Stimulated activated CD8-positive, alpha-beta memory T cell treated with anti-CD3 and anti-CD28 coated beads, Interleukin-2, amount 100 ng/mL, for 1 hour (primary cell): ENCODE measurements around the gene CPZ.

Experiments used
- DNase-seq, 2 donors: peaks; one replicate each; pipeline ENCODE4 v3.0.0-alpha.2; 2020; ENCODE audit warnings: low read depth in 2 of 2

Gene CPZ

DNA sequence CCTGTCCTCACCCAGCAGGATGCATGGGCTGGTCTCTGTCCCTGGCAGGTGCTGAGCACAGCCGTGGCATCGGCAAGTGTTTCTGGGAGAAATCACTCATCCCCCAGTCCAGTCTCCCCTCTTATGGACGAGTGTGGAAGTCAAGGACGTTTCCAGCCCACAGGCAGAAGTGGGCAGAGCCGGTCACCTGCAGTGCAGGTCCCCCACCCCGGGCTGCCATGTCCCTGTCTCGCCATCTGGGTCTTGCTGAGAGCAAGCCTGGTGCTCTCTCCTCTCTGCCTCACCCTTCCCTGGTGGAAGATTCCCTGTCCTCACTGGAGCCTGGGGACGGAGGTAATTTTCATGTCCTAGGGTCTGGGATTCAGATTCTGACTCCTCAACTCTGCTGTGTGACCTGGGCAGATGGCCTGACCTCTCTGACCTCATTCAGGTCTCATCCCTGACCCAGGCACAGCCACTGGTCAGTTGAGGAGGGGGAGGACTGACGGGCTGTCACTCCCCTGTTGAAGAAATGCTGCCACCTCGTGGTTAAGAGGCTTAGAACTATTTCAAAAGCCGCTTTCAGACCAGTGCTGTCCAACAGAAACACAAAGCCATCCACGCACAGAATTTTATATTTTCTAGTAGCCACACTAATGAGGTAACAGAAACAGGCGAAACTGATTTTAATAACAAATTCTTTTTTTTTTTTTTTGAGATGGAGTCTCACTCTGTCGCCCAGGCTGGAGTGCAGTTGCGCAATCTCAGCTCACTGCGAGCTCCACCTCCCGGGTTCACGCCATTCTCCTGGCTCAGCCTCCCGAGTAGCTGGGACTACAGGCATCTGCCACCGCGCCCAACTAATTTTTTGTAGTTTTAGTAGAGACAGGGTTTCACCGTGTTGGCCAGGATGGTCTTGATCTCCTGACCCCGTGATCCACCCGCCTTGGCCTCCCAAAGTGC lies 1.8 kb downstream of the CPZ start:
- no peak for DNase-seq

DNA sequence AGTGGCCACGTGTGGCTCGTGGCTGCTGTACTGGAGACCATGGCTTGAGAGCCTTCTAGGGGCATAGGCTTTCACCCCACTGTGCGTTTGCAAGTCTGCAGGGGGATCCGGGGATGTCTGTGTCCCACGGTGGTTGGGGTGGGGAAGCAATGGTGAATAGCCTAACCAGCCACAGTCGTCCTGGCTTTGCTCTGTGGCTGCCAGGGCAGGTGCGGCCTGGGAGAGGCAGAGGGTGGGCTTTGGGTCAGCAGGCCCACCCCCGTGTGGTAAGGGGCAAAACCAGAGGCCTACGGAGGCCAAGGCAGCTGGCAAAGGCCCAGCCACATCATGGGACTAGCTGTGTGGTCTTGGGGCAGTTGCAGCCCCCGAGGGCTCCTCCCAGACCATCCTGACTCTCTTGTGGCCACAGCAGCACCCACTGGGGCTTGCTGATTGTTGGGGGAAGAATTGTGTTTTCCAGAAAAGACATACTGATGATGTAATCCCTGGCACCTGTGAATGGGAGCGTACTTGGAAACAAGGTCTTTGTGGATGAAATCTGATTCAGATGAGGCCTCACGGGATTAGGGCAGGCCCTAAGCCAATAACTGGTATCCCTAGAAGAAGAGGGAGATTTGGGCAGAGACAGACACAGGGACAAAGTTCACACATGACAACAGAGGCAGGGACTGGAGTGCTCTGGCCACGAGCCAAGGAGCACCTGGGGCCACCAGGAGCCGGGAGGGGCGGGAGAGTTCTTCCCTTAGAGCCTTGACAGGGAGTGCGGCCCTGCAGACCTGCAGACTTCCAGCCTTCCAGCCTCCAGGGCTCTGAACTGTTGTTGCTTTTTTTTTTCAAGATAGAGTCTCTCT lies 2.9 kb downstream of the CPZ start:
- no peak for DNase-seq

DNA sequence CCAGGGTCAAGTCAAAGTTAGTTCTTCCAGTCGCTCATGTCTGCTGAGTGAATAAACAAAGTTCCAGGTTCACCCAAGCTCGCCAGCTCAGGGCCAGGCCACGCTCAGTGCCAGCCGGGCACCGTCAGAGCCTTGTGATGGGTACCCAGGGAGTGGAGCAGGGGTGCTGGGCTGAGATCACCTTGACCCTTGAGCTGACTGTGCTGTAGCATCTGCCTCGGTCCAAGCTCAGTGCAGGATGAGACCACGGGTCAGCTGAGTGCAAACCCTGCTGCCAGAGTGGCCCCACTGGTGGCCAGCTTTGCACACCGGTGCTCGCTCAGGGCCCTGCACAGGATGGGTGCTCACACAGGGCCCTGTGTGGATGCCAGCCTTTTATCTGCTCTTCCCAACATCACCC lies 4.3 kb downstream of the CPZ start:
- DNase-seq: no peak

DNA sequence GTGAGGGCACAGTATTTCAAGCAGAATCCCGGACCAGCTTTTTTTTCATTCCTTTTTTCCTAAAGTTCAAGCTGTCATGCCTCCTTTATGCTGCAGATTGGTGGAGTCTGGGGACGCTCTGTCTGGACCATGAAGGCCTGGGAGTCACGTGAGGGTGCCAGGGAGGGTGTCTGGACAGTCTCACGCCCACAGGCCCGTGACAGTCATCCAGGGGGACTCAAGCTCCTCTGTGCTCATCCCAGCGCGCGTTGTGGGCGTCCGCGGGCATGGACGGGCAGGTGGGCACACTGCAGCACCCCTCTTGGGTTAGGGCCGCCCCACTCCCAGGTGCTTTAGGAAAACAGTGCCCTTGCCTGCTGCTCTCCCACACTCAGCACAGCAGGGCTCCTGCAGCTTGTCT lies 4.8 kb downstream of the CPZ start:
- no peak for DNase-seq

DNA sequence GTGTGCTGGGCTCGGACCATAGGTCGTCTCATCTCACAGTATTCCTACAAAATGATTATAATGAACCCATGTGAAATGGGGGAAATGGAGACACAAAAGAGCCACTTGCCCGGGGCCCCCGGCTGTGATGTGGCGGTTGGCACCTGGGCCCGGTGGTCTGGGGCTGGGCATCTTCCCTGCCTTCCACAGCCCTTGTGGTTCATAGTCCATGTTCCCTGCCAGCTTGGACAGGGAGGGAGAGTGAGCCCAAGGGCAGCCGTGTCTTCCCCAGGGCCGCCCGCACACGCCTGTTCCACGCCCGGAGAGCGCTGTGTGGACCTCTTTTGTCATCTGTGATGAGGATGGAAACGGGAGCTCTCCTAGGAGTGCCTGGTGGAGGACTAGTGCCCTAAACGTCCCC lies 5.2 kb downstream of the CPZ start:
- DNase-seq: no peak

DNA sequence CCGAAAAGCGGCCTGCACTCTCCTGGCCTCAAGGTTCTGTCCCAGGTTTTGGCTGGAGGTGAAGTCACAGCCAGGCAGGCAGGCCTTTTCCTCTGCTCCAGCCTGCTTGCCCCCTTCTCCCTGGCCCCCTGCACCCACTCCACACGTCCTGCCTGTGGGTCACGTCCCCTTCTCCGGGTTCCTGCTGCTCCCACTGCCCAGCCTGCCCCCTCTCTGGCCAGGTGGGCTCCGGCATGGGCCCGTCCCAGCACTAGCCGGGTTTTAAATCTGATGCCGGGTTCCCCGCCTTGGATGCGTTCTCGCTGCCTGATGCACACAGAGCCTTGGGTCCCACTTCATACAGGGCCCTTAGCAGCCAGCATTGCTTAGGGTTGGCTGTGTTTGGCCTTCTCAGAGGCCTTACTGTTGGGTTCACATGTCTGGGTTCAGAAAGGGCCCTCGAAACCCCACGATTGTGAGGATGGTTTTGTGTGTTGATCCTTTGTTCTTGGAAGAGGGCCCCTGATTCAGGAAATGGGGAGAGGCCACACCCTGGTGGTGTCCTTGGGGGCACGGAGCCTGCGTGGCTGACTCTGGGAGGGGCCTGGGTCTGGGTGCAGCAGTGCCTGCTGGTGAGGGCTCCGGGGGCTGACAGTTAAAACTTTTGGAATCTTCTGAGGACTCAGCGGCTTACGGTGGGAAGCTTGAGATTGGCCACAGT lies 6.0 kb downstream of the CPZ start:
- DNase-seq: no peak

DNA sequence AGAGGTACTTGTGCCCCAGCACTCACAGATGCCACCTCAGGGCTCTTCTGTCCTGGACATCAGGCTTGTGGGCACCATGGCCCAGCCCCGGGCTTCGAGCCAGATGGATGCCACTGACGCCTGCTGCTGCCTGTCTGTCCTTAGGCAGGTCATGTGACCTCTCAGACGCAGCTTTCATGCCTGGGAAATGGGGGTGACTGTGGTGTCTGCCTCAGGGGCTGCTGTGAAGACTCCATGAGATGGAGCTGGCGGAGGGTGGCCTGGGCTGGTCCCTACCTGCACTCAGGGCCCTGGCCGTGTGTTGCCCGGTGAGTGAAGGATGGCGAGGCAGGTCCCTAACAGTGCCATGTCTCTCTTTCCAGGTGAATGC lies 6.5 kb downstream of the CPZ start:
- DNase-seq: no peak

DNA sequence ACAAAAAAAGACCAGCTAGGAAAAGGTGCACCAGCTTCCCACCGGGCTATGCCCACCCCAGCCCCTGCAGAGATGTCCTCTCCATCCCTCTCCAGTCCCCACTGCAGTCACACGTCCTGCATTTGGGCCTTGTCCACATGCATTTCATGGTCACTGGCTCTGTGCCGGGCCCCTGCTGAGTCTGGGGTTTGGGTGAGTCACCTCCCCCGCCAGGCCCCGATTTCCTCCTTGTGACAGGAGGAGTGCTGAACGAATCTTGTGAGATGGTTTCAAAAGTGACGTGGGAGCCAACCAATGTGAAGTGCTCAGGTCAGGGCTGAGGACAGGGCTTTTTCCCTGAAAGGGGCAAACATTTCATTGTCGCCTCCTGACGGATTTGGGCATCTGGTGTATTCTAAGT lies 7.1 kb downstream of the CPZ start:
- no peak for DNase-seq

DNA sequence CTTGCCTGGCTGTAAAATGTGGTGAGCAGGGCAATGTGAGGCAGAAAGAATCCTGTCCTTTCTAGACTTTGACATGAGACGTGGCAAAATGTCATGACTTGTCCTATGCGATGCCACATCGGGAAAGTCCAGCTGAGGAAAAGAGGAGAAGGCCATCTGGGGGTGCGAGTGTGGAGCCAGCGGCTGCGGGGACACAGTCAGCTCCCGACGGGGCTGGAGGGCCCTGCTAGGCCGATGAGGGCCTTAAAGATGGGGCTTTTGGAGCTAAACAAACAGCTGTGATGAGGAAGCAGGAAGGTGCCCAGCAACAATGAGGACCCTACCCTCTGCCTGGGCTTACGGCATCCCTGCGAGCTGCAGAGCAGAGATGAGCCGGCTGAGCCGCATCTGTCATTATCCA lies 7.7 kb downstream of the CPZ start:
- DNase-seq: no peak

DNA sequence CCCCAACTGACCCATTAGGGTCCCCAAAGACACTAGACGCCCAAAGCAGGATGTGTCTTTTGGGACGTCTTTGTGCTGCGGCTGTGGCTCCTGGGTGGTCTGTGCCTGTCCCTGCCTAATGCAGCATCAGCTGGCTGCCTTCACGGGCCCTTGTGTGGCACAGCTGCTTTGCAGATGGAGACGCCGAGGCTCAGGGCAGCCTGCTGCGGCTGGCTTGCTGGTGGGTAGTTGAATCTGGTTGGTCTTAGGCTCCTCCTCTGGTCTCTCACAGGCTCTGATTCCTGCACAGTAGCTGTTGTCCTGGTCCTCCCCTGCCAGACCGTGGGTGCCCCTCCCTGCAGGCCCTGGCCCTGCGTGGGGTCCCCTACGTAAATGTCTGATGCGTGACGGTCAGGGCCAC lies 8.1 kb downstream of the CPZ start:
- DNase-seq: no peak

DNA sequence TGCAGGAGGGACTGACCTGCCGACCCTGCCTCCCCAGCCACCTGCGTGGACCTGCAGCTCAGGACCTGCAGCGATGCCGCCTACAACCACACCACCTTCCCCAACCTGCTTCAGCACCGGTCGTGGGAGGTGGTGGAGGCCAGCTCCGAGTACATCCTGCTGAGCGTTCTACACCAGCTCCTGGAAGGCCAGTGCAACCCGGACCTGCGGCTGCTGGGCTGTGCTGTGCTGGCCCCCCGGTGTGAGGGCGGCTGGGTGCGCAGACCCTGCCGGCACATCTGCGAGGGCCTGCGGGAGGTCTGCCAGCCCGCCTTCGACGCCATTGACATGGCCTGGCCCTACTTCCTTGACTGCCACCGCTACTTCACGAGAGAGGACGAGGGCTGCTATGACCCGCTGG lies 8.5 kb downstream of the CPZ start:
- DNase-seq: no peak

DNA sequence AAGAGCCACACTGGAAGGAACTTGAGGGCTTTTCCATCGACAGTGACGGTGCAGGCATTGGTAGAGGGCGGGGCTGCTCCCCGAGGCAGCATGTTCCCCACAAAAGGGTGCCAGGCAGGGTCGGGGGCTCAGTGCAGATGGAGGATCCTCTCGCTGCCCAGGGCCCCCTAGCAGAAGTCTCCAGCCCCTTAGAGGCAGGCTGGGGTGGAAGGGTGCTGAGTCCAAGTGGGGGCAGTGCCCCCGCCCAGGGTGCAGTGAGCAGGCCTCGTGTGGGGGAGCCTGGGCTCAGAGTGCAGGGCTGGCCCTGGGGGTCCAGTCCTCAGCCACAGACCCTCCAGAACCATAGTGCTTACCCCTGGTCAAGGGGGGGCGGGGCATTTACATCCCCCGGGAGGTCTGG lies 9.0 kb downstream of the CPZ start:
- DNase-seq: no peak

DNA sequence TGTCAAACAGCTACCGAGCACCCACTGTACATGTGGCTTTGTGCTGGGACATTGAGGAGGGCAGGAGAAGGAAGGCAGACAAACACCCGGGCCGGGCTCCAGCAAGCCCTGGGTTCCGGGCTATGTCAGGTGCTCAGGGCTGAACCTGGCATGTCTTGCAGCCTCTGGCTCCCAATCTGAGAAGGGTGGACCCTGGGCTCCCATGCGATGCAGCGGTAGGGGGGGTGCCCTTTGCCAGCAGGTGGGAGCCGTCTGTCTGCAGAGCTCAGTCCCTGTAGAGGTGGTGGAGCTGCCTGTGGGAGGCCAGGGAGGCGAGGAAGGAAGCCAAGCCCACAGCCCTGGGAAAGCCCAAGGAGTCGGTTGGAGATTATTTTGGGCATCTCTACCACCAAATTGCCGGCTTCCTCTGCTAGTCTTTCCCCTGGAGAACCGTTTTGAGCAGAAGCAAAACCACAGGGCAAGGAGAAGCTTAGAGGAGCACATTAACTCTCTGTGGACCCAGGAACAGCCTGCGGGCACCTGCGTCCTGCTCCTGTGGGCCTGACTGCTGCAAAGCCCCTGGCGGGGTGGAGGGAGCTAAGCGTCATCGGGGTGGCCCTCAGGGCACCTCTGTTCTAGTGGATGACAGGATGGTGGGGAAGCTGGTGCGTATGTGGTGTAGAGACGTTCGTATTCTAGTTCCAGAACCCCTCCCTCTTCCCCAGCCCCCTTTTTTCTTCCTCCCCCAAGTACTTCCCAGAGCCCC lies 10.3 kb downstream of the CPZ start:
- no peak for DNase-seq

DNA sequence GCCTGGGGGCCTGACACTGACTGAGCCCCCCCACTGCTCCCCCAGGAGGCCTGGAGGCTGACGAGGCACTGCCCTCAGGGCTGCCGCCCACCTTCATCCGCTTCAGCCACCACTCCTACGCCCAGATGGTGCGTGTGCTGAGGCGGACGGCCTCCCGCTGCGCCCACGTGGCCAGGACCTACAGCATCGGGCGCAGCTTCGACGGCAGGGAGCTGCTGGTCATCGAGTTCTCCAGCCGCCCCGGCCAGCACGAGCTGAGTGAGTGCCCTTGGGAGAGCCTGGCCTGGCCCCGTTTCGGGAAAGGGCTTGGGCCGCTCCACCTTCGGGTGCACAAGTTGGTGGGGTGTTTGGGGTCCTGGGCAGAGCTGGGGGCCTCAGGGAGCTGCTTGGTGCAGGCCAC lies 11.4 kb downstream of the CPZ start:
- no peak for DNase-seq

DNA sequence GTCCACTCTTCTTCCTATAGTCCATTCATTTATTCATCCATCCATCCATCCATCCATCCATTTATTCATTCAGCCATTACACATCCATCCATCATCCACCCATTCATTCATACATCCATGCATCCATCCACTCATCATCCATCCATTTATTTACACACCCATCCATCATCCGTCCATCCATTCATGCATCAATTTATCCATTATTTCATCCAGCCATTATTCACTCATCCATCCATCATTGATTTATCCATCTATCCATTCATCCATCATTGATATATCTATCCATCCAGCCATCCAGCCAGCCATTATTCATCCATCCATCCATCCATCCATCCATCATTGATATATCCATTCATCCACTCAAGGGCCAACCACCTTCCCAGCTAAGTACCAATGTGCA lies 12.7 kb downstream of the CPZ start:
- no peak for DNase-seq

DNA sequence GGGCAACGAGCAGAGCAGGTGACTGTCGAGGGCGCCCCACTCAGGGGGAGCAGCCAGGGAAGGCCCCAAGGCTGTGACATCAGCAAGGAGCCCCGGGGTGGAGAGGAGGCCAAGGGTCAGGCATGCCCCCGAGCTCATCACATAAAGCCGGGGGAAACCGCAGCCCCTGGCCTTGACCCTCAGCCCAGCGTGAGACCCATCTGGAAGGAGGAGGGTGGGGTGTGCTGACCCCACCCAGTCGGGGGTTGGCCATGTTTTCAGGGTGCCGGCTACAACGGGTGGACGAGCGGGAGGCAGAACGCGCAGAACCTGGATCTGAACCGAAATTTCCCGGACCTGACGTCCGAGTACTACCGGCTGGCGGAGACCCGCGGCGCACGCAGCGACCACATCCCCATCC lies 13.9 kb downstream of the CPZ start:
- no peak for DNase-seq

DNA sequence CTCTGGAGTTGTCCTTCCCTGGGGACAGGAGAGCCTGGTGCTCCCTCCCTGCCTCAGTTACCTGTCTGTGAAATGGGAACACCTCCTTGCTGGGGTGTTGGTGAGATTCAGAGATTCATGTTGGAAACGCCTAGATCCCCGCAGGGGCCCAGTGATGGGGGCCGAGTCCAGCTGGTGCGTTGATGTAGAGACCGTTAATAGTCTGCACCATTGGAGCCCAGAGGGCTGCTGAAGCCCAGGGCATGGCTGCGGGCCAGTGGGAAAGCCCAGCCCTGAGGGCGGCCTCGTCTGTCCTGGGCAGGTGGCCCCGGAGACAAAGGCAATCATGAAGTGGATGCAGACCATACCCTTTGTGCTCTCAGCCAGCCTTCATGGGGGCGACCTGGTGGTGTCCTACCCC lies 14.4 kb downstream of the CPZ start:
- no peak for DNase-seq

DNA sequence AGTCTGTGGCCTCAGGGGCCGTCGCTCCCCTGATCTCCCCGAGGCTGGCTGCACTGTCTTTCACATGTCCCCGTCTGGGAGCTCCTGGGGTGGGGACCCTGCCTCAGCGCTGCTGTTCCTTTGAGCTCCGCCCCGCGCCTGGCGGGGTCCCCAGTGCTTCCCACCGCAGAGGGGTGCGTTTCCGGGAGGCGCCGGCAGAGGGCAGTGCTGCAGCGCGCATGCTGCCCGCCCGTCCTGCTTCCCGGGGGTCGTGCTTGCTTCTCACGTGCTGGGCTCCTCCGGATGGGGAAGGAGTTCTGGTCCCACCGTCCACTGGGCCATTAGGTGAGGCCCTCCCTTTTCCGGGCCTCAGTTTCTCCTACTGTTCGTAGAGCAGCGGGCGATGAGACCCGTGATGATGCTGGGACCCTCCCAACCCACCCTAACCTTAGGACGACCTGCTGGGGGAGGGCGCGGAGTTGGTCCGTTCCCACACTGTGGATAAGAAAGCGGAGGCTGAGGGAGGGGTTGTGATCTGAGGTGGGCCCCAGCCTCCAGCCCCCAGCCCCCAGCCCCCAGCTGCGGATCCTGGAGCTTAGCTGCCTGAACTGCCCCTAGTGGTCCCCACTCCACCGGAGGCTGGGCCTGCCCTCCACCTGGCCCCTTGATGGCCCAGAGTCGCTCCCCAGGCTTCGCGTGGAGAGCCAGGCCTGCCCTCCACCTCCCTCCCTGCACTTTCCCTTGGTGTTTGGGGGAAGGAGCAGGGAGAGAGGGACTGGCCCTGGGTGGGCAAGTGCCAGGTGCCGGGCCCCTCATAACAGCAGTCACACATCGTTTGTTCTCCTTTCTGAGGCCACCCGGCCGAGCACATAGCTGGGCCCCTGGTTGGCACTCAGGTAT lies 15.3 kb downstream of the CPZ start:
- DNase-seq: no peak

DNA sequence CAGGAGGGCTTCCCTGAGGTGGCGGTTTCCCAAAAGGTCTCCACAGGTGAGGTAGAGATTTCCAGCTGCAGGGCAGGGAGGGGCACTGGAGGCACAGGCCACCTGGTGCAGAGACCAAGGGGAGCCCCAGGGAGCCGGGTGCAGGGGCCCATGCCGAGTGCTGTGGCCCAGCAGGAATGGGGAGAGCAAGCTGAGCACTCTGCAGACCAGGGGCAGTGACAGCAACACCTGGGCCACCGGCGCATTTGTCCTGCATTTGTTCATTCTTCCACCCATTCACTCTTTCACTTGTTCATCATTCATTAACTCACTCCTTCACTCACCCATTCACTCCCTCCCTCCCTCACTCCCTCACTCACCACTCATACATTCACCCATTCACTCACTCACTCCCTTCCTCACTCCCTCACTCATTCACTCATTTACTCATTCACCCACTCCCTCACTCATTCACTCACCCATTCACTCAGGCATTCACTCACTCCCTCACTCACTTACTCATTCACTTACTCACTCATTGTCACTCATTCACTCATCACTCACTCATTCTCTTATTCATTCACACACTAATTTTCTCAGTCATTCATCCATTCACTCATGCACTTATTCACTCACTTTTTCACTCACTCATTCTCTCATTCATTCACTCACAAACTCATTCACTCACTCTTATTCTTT lies 16.3 kb downstream of the CPZ start:
- DNase-seq: no peak

DNA sequence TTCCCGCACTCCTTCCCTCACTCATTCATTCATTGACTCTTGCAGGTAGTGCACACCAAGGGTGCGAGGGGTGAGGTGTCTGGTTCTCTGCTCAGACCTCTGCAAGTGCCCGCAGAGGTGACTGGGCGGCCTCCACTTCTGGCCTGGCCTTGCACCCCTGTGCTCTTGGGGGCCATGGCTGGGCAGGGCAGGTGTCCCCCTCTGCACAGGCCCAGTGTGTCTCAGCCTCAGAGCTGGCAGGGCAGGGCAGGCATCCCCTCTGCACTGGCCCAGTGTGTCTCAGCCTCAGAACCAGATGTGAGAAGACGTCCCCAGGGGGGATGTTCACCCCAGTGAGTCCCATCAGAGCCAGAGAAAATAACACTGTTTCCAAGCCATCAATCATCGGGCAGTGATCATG lies 16.8 kb downstream of the CPZ start:
- no peak for DNase-seq
